Inflammatory macrophage (primary cell): Measurements from ENCODE around the gene PIGV.
"Not testable (repeated sequence)": the region's sequence is repeated elsewhere in the genome, so short reads cannot be mapped to it uniquely, and the experiment has no call there.

Experiments used
- DNase-seq, 2 donors: peaks; one replicate each; pipeline ENCODE4 v3.0.0-alpha.2; 2020 to 2022

Gene PIGV

GRCh38 chr1:26797627-26798026 is 9.9 kb downstream of the PIGV start:
- no peak for DNase-seq

DNA sequence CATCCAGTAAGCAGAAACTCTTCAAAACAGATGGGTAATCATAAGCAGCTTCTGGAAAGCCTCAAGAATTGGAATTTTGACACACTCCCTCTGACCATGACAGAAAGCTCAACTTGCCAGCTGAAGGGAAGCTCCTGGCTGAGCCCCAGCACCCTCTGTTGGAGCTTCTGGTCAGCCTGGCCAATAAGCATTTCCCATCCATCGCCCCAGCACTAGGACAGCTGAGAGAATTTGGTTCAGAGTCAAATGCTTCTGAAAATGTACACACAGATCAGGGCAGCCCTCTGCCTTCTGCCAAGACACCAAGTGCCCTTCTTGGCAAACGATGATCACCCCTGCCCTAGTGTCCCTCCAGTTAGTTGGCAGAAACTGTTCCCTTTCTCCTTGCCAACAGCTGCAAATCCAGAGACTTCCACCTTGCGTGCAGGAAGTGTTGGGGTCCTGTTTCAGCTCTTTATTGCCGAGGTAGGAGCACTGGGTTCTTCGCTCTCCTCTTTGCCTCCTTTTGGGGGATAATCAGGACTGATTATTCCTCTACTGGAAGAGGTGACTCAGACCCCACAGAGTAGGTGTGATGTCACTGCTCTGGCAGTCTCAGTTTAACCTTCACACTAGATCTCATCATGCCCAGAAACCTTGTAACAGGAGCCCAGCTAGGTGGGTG is 11.9 kb downstream of the PIGV start:
- no peak for DNase-seq

DNA sequence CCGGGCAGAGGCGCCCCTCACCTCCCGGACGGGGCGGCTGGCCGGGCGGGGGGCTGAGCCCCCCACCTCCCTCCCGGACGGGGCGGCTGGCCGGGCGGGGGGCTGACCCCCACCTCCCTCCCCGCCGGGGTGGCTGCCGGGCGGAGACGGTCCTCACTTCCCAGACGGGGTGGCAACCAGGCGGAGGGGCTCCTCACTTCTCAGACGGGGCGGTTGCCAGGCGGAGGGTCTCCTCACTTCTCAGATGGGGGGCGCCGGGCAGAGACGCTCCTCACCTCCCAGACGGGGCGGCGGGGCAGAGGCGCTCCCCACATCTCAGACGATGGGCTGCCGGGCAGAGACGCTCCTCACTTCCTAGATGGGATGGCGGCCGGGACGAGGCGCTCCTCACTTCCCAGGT is 16.2 kb downstream of the PIGV start:
- DNase-seq = not testable (repeated sequence)

DNA sequence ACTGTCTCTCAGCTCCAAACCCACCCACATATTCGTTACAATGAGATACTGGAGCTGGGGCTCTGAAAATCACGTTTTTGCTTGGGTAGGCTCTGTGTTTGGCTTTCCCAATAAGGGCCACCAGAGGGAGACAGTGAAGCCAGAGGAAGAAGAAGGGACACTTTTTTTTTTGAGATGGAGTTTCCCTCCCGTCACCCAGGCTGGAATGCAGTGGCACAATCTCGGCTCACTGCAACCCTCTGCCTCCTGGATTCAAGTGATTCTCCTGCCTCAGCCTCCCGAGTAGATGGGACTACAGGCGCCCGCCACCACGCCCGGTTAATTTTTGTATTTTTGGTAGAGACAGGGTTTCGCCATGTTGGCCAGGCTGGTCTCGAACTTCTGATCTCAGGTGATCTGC is 22.4 kb downstream of the PIGV start:
- DNase-seq = peak; percentile 81 to 82

- no peak for DNase-seq
Observed at GRCh38 chr1:26811057-26811456, 23.3 kb downstream of the PIGV start.

DNA sequence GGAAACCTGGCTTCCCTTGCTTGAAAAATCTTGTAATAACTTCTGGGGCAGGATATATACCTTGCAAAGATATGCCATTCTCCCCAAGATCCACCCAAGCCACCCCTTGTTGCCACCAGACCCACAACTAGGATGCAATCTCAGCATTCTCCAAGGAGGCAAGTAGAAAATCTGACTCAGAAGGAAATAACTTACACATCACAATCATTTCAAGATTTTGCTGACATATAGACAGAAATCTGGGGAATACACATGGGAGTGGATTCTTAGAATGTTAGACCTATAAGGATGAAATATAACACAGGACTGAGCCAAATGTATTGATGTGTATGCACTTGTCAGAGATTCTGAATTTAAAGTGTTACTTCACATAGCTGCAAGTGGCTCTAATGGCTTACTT is 24.0 kb downstream of the PIGV start:
- peak in 1 of 2 donors; percentile 2 for DNase-seq

GRCh38 chr1:26814377-26814776 is 26.6 kb downstream of the PIGV start:
- no peak for DNase-seq

GRCh38 chr1:26814893-26815292 is 27.1 kb downstream of the PIGV start:
- DNase-seq = no peak

- peak; percentile 78 to 82 for DNase-seq
Observed at GRCh38 chr1:26820784-26821269, 33.1 kb downstream of the PIGV start.

DNA sequence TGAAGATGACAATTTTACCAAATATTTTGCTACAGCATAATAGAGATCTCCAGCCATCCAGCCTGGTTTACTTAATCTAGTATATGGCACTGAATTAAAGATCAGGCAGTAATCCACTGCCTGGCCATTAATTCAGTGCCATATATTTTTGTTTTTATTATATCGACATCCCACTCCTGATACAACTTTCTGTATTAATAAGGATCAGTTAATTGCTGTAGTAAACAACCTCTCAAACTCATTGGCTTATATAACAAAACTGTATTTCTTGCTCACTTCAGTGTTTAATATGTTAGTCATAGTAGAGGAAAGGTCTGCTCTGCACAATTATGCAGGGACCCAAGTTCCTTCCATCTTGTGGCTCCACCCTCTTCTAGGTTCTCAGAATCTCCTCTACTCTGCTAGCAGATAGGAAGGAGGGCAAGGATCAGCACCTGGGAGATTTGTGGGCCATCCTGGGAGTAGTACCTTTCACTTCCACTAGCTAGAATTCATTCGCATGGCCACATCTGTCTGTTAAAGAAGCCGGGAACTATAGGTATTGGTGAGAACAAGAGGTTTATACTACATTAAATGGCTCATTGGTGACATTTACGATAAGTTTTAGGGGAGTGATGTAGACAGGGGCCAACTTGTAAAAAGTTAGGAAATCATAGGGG is 35.1 kb downstream of the PIGV start:
- no peak for DNase-seq

- no peak for DNase-seq
Observed at GRCh38 chr1:26824731-26825130, 37.0 kb downstream of the PIGV start.

- DNase-seq = peak; percentile 57 to 76
Observed at GRCh38 chr1:26826261-26827105, 38.7 kb downstream of the PIGV start, which contains the start of gene ZDHHC18. ZDHHC18 (plus strand) TSS chr1:26826688; CDS start chr1:26826805, 117 bp downstream.

DNA sequence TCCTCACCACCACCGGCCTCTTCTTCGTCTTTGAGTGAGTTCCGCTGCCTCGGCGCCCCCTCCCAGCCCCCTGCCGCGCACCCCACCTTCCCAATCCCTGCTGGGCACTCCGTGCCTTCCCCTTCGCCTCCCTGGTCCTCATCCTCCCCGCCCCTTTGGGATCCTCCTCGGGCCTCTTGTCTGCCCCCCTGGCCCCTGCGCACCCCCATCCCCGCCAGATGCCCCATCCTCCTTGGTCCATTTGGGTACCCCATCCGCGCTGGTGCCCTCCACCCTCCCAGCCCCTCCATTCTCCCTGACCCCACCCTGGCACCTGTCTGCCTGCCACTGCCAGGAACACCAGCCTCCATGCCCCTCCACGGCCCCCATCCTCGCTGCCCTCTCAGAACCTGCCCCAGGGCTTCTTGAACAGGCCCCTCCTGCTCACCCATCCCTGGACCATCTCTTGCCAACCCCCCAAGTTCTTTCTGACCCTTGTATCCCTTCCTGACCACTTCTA is 39.4 kb downstream of the PIGV start:
- no peak for DNase-seq

DNA sequence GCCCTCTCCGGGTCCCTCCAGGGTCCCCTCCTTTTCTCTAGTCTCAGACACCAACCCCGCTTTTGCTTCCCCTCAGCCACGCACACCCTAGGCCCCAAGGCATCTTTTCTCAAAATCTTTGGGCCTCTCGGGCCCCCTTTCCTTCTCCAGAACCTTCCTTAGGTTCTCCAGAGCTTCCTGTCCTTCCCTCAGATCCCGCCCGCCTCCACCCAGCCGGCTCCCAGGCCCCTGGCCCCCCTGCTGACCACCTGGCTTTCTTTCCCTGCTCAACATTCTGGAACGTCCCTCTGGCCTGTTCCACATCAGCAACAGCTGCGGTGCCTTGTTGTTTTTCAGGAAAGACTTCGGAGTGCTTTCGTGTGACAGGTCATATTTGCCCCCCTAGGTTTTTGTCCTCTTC is 39.9 kb downstream of the PIGV start:
- DNase-seq = no peak

GRCh38 chr1:26828411-26828991 is 40.8 kb downstream of the PIGV start:
- DNase-seq = peak; percentile 84 to 91

- peak; percentile 7 to 49 for DNase-seq
Observed at GRCh38 chr1:26829184-26829911, 41.6 kb downstream of the PIGV start.

GRCh38 chr1:26831059-26831458 is 43.3 kb downstream of the PIGV start:
- DNase-seq = no peak

DNA sequence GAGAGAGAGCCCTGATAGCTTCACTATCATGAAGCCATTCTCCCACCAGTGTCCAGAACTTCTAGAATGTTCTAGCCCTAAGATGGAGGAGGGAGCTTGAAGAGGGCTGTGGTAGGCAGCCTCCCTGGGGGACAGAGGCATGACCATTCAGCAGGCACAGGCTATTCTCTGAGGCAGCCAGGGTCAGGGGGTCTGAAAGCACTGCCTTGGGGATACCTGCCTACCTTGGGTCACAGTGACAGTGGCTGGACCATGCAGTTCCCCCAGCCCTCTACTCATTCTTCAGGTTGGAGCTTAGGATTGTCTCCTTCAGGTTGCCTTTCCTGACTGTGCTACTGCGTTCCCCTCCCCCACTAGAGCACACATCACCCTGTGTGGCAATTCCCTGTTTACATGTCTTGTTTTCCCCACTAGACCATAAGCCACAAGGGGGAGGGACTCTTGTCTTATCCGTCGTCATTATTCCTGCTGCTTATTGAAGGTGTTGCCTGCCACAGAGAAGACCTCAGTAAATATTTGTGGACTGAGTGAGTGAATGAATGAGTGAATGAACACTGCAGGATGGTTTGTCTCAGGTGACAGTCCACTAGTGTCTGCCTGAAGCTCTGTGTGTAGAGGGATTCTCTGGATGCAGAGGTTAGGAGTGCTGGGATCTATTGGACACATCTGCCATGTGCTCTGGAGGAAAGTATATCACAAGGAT is 43.9 kb downstream of the PIGV start:
- DNase-seq = peak; percentile 7 to 55

GRCh38 chr1:26832249-26832960 is 44.7 kb downstream of the PIGV start:
- no peak for DNase-seq
